K562 (cell line): ENCODE measurements around the gene RABGAP1L. TPM values are rescaled to one million over a fixed set of nuclear protein-coding genes. Genes with fewer than 3 reads are reported as not detected.

ENCODE experiments used
- C11orf30 ChIP-seq: fragments of 450-650 bp; IDR thresholded peaks from 2 replicates; pipeline ENCODE4 v1.6.1; 2016; ENCODE audit warnings: low read depth, mild to moderate bottlenecking
- GMEB1 ChIP-seq: fragments of 250-450 bp; sonication (Bioruptor Pico); IDR thresholded peaks from 2 replicates; pipeline ENCODE4 v1.4.0; 2020; ENCODE audit warnings: mild to moderate bottlenecking
- MAFF ChIP-seq: IDR thresholded peaks from 2 replicates; pipeline ENCODE4 v1.6.1; 2012; ENCODE audit warnings: low read length, improper control_type of control experiment
- ZKSCAN8 ChIP-seq: fragments of 200-800 bp; sonication (Bioruptor generic); IDR thresholded peaks from 2 replicates; pipeline ENCODE4 v1.6.1; 2016; ENCODE audit warnings: missing genetic modification characterization, missing compliant biosample characterization
- ZNF780A ChIP-seq: fragments of 250-450 bp; sonication (Bioruptor Pico); IDR thresholded peaks from 2 replicates; pipeline ENCODE4 v1.5.0; 2021; ENCODE audit warnings: mild to moderate bottlenecking
- polyA plus RNA-seq, 8 experiments: library from polyadenylated mRNA; depleted of rRNA in 4 of 8; stranded (reverse) in 5 of 8; unstranded in 3 of 8; fragments of >200 nt; fragmentation: Nextera tagmentation in 2 of 8; fragmentation: Illumina TruSeq in 1 of 8; extraction: Ambion mirVana in 2 of 8; extraction: Trizol in 1 of 8; gene quantifications; 2 replicates each; pipeline versions ENCODE4 v1.2.1 to v1.2.3, GENCODE V29; 2011 to 2014; ENCODE audit warnings: inconsistent platforms in 1 of 8, missing spikeins in 1 of 8
- total RNA-seq, 7 experiments: library from RNA; depleted of rRNA in 6 of 7; stranded (reverse); fragments of >200 nt in 6 of 7; fragmentation: Illumina TruSeq in 2 of 7; extraction: Trizol in 2 of 7; gene quantifications; 2 replicates each; pipeline versions ENCODE4 v1.2.1 to v1.2.3, GENCODE V29; 2011 to 2021; ENCODE audit warnings: low replicate concordance in 1 of 7
- TF ChIP-seq, protein P1 (sequence below): fragments of 450-650 bp; IDR thresholded peaks from 2 replicates; pipeline ENCODE4 v1.6.1; 2018; ENCODE audit not compliant: partially characterized antibody
- TF ChIP-seq, protein P2 (sequence below): fragments of 200-800 bp; sonication (Bioruptor generic); IDR thresholded peaks from 2 replicates; pipeline ENCODE4 v1.6.1; 2017; ENCODE audit warnings: missing genetic modification characterization, missing compliant biosample characterization

The RABGAP1L gene
- total and polyA plus RNA-seq, 9 of the 15 experiments (the other 6 are each of a cell fraction or from before 2014, with no cell fraction given) = 16.5 to 44.9 (median 26.7) TPM

DNA sequence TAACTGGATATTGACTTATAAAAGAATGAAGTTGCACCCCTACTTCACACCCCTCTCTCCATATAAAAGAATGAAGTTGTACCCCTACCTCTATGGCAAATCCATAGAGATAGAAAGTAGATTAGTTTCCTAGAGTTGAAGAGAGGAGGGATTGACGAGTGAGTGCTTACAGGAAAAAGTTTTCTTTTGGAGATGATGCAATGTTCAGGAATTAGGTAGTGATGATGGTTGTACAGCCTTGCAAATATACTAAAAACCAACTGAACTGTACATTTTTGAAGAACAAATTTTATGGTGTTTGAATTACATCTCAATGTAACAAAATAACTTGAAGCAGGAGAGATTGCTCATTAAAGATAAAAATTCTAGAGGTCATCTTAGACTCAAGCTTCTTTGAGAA lies 561.3 kb downstream of the RABGAP1L start (continued):
- TF ChIP-seq, protein P1, sequence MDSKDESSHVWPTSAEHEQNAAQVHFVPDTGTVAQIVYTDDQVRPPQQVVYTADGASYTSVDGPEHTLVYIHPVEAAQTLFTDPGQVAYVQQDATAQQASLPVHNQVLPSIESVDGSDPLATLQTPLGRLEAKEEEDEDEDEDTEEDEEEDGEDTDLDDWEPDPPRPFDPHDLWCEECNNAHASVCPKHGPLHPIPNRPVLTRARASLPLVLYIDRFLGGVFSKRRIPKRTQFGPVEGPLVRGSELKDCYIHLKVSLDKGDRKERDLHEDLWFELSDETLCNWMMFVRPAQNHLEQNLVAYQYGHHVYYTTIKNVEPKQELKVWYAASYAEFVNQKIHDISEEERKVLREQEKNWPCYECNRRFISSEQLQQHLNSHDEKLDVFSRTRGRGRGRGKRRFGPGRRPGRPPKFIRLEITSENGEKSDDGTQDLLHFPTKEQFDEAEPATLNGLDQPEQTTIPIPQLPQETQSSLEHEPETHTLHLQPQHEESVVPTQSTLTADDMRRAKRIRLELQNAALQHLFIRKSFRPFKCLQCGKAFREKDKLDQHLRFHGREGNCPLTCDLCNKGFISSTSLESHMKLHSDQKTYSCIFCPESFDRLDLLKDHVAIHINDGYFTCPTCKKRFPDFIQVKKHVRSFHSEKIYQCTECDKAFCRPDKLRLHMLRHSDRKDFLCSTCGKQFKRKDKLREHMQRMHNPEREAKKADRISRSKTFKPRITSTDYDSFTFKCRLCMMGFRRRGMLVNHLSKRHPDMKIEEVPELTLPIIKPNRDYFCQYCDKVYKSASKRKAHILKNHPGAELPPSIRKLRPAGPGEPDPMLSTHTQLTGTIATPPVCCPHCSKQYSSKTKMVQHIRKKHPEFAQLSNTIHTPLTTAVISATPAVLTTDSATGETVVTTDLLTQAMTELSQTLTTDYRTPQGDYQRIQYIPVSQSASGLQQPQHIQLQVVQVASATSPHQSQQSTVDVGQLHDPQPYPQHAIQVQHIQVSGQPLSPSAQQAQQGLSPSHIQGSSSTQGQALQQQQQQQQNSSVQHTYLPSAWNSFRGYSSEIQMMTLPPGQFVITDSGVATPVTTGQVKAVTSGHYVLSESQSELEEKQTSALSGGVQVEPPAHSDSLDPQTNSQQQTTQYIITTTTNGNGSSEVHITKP = no peak
- TF ChIP-seq ZNF780A (CRISPR knock-in tag) (no peak), C11orf30 (no peak), GMEB1 (CRISPR knock-in tag) (no peak), MAFF (no peak), ZKSCAN8 (CRISPR knock-in tag) (no peak)
- TF ChIP-seq, protein P2, sequence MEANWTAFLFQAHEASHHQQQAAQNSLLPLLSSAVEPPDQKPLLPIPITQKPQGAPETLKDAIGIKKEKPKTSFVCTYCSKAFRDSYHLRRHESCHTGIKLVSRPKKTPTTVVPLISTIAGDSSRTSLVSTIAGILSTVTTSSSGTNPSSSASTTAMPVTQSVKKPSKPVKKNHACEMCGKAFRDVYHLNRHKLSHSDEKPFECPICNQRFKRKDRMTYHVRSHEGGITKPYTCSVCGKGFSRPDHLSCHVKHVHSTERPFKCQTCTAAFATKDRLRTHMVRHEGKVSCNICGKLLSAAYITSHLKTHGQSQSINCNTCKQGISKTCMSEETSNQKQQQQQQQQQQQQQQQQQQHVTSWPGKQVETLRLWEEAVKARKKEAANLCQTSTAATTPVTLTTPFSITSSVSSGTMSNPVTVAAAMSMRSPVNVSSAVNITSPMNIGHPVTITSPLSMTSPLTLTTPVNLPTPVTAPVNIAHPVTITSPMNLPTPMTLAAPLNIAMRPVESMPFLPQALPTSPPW (CRISPR knock-in tag) = no peak
